ENCODE results near the gene ZNF774.

DNA sequence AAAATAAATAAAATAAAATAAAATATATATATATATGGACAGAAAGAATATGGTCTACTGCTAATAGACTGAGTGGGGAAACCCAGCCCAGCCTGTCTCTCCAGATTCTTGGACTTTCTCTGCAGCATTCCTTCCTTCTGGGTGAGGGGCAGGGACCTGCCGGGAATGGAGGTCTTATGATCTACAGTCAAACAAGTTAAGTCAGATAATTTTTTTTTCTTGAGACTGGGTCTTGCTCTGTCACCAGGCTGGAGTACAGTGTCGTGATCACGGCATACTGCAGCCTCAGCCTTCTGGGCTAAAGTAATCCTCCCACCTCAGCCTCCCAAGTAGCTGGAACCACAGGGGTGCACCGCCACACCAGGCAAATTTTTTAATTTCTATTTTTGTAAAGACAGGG is 33.5 kb upstream of the ZNF774 start:
- TF ChIP-seq EZH2 (IDR thresholded peaks at IDR 0.05; ENCODE audit: borderline replicate concordance, low read depth, low read length, poor library complexity, severe bottlenecking) (no peak), CTCF (conservative IDR thresholded peaks at IDR 0.05; ENCODE audit: low read depth, low read length) (no peak)

All from A673 (cell line).